ENCODE results near the gene STX8. TPM values are rescaled to one million over a fixed set of nuclear protein-coding genes. Genes with fewer than 3 reads are reported as not detected.

STX8 gene
- total and polyA plus RNA-seq, 8 donors: 26.9 to 37.4 (median 32.3) TPM

GRCh38 chr17:9410301-9410700 lies 165.3 kb downstream of the STX8 start:
- H3K4me3 ChIP-seq: no peak overlapping the region
- H3K27ac ChIP-seq: no peak overlapping the region
- WGBS, 2 donors: 79 to 81% methylated on average over 9 of the region's 9 CpGs
- ATAC-seq (no peak), DNase-seq (no peak), FAIRE-seq (no peak)
- no peaks in the 10 kb centered on the region for H3K27me3 ChIP-seq
- no peaks in the 10 kb centered on the region for H3K9me3 ChIP-seq
- no peak for TF ChIP-seq CTCF (IDR thresholded peaks at IDR 0.05)
- no peaks in the 10 kb centered on the region for H3K36me3 ChIP-seq
- H3K4me1 ChIP-seq: peaks cover 0 to 7% (median 0%) of the 10 kb centered on the region in 3 donors
- intact Hi-C loops (cut with DNase I): no loop called here

GRCh38 chr17:9409878-9410277 lies 165.7 kb downstream of the STX8 start:
- H3K27ac ChIP-seq: no peak overlapping the region
- 75 to 86% methylated on average over 4 of the region's 4 CpGs for WGBS, 2 donors
- no peaks in the 10 kb centered on the region for H3K9me3 ChIP-seq
- H3K36me3 ChIP-seq: no peaks in the 10 kb centered on the region
- H3K4me3 ChIP-seq: no peak overlapping the region
- TF ChIP-seq CTCF (IDR thresholded peaks at IDR 0.05): no peak
- peaks cover 0 to 7% (median 0%) of the 10 kb centered on the region in 3 donors for H3K4me1 ChIP-seq
- DNase-seq (no peak), FAIRE-seq (no peak), ATAC-seq (no peak)
- no peaks in the 10 kb centered on the region for H3K27me3 ChIP-seq
- intact Hi-C loops (cut with DNase I): no loop called here

GRCh38 chr17:9408868-9409829 lies 166.5 kb downstream of the STX8 start:
- Histone ChIP-seq H3K4me1 (peaks cover 0 to 7% (median 0%) of the 10 kb centered on the region in 3 donors), H3K36me3 (no peaks in the 10 kb centered on the region), H3K27me3 (no peaks in the 10 kb centered on the region), H3K27ac (no peak overlapping the region), H3K9me3 (no peaks in the 10 kb centered on the region), H3K4me3 (no peak overlapping the region)
- TF ChIP-seq CTCF (IDR thresholded peaks at IDR 0.05): no peak
- DNase-seq (no peak), ATAC-seq (peak in 2 of 4 donors; percentile 22 to 59), FAIRE-seq (no peak)
- intact Hi-C loops (cut with DNase I): no loop called here
- WGBS, 2 donors: 46 to 53% methylated on average over 12 of the region's 12 CpGs

GRCh38 chr17:9408381-9408780 lies 167.2 kb downstream of the STX8 start:
- no peak for TF ChIP-seq CTCF (IDR thresholded peaks at IDR 0.05)
- no peaks in the 10 kb centered on the region for H3K27me3 ChIP-seq
- no peak for FAIRE-seq
- 87% methylated on average over 1 of the region's 1 CpG for WGBS, 2 donors
- no peak overlapping the region for H3K4me3 ChIP-seq
- H3K27ac ChIP-seq: no peak overlapping the region
- H3K9me3 ChIP-seq: no peaks in the 10 kb centered on the region
- DNase-seq: no peak
- intact Hi-C loops (cut with DNase I): no loop called here
- no peak for ATAC-seq
- no peaks in the 10 kb centered on the region for H3K36me3 ChIP-seq
- peaks cover 0 to 7% (median 0%) of the 10 kb centered on the region in 3 donors for H3K4me1 ChIP-seq
